Fibroblast of skin of left biceps (primary cell): ENCODE data around the gene TVP23A.

ENCODE experiments used
- DNase-seq, 2 experiments: peaks; one replicate each; pipeline ENCODE4 v3.0.0-alpha.2; 2013; ENCODE audit warnings: low read depth in 2 of 2

Gene TVP23A

DNA sequence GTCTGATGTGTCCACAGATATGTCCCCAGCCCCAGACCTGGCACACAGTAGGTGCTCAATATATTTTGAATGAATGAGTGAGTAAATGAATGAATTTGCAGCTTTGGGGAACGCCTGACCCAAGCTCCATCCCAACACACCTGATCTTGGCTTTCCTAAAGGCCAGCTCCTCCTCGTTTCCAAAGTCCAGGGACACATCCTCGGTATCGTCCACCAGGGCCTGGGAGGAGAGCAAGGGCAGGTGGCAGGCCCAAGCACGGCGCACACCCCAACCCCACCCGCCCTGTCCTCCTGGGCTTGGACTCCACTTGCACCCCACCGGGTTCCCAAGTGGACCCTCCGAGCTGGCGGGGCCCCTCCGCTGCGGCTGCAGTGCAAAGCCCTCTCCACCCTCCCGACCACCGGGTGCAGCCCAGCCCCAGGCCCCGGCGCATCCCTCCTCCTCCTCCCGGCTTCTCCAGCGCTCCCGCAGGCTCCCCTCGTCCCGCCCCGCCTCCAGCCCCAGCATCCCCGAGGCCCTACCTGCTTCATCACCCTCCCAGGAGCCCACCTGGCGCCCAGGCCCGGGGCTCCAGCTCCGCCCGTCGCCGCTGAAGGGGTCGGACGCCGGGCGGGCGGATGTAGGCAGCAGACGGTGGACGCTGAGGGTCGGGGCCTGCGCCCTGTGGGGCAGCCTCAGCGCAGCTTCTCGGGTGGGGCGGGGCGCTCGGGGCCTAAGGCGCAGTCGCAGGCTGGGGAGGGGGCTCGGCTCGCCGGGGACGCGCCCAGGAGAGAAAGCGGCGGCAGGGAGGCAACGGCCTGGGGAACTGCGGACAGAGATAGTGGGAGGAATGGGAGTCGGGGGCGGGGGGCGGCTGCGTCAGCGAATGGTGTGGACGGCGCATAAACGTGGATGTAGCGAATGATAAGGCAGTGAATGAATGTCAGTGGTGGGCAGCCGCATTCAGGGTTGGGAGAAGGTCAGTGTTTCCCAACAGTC, at the start of gene TVP23A:
Gene TVP23A, minus strand, starts transcription at position 832 of the 979 bp plus-strand sequence. Its CDS starts 301 bp downstream, at position 531.
- DNase-seq, result no peak

DNA sequence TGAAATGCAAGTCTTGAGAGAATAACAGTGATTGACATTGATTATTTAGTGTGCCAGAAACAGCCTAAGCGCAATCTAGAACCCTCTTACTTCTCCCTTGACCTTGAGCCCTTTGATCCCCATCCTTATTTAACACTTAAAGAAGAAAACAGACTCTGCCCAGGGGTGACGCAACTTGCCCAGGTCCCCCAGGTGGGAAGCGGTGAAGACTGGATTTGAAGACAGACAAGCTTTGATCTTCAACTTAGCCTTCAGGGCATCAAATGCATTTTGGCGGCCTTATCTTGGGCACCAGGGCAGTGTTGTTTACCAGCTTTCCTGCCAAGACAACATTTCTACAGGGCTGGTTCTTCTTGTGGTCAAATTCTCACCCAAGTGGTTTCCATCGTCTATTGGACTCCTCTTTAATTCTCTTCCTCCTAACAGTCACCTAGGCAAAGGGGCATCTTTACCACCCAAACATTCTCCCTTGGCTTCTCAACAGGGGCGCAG, 49.6 kb upstream of the TVP23A start:
- DNase-seq, result no peak

DNA sequence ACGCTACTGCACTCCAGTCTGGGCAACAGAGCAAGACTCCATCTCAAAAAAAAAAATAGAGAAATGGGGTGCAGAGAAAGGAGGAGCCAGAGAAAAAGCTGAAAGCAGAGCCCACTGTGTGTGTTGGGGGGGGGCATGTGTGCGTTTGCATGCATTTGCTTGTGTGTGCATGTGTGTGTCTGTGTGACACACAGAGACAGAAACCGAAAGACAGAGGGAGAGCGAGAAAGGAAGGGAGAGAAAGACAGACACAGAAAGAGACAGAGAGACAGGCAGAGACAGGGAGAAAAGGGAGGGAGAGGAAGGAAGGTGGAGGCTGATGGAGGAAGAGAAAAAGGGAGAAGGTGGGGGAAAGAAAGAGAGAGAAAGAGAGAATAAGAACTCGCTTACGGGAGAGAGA, 48.6 kb upstream of the TVP23A start:
- DNase-seq, result no peak

DNA sequence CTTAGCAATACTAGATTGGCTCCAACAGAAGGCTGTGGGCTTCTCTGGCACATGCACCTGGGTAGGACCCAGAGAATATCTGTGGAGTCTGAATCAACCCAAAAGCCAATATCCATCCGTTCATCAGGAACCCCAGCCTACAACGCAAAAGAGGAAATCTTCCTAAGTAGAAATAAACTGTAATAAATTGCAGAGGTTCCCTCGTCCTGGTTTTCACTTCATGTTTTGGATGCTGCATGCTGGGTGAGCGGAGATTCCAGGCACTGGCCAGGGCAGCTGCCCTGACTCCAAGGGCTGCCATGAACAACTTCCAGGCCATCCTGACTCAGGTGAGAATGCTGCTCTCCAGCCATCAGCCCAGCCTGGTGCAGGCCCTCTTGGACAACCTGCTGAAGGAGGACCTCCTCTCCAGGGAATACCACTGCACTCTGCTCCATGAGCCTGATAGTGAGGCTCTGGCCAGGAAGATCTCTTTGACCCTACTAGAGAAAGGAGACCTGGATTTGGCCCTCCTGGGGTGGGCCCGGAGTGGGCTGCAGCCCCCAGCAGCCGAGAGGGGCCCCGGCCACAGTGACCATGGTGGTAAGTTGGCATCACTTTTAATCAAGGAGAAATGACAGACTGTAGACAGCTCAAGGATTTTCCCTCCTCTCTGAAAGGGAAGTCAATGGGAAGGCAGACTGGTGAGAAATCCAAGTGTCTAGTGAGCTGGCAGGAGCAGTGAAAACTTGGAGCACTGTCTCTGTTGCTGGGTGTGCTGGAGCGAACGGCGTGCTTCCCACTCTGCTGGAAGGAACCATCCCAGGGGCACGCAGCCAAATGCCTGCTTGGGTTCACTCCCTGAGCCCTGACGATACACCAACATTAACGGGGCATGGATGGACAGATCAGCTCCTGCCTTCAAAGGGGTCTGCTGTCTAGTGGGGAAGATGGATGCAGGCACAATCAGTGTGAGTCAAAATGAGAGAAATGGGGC, 47.7 kb upstream of the TVP23A start:
- DNase-seq, result no peak

DNA sequence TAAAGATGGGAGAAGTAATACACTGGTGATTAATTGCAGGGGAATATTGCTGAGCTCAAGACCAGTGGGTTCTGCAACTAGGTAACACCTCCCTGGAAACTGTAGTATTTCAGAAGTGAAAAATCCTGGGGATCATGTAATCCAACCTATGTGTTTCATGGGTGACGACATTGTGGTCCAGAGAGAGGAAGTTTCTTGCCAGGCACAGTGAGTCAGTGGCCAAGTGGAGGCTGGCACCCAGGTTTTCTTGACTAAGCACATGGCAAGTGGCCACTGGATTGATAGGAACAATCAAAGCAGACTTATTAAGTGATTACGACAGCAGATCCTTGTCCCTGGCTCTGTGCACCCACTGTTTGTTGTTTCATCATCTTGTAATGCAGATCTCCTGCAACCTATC, 43.8 kb upstream of the TVP23A start:
- DNase-seq, result no peak

DNA sequence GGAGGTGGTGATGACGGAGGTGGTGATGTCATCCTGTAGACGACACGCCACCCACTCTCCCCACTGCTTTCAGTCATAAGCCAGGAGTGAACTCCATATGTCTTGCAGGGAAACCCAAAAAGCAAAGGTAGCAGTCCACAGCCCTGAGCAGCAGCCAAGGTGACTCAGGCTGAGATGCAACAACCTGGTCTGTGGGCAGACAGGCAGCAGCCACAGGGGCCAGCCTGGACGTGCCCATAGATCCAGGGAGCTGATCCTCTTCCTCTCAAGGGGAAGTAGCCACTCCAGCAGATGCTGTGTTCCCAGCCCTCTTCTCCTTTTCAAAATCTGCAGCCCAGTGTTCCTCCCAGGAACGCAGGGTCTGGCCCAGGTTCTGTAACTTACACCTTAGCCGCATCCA, 41.1 kb upstream of the TVP23A start:
- no peak for DNase-seq

DNA sequence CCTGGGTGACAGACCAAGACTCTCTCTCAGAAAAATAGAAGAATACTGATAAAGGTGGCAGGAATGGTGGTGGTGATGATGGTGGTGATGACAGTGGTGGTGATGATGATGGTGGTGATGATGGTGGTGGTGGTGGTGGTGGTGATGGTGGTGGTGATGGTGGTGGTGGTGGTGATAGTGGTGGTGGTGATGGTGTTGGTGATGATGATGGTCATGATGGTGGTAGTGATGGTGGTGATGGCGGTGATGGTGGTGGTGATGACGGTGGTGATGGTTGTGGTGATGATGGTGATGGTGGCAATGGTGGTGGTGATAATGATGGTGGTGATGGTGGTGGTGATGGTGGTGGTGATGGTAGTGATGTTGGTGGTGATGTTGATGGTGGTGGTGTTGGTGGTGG, 40.4 kb upstream of the TVP23A start:
- no peak for DNase-seq

DNA sequence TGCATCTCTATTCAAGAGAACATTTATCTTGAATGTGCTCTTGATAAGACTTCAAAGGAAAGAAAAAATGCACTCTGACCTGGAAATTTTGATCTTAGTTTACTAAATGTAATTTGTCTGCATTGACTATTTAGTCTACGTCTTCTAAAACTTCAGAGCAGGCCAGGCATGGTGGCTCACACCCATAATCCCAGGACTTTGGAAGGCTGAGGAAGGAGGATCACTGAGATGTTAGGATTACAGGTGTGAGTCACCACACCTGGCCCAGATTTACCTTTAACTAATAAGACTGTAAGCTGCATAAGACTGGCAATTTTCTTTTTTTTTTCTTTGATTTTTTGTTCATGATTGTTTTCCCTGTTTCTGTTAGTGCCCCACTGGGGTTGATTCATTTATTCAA, 39.6 kb upstream of the TVP23A start:
- no peak for DNase-seq

DNA sequence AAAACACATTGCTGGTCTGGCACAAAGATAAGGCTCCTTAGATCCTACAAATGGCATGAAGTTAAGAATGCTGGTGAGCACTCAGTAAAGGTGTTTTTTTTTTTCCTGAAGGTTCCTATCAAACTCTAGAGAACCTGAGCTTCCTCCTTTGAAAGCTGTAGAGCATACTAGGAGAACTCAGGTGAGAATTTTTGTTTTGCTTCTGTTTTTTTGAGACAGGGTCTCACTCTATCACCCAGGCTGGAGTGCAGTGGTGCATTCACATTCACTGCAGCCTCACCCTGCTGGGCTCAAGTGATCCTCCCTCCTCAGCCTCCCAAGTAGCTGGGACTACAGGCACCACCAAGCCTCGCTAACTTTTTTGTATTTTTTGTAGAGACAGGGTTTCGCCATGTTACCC, 37.4 kb upstream of the TVP23A start:
- DNase-seq, result no peak

DNA sequence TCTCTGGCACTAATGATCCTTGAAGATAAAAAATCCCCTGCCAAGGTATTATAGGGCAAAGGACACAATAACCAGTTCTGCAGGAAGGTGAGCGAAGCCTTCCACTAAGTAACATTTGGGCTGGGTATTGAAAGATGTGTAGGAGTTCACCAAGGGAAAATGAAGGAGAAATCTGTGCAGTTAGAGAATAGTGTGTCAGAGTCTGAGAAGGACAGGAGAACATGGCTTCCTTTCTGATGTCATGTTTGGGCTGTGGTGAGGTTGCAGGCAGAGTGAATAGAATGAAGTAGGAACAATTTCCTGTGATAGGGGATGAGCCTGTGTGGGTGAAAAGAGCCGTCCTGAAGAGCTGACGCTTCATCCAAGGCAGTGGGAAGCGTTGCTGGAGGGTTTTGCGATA, 34.4 kb upstream of the TVP23A start:
- no peak for DNase-seq

DNA sequence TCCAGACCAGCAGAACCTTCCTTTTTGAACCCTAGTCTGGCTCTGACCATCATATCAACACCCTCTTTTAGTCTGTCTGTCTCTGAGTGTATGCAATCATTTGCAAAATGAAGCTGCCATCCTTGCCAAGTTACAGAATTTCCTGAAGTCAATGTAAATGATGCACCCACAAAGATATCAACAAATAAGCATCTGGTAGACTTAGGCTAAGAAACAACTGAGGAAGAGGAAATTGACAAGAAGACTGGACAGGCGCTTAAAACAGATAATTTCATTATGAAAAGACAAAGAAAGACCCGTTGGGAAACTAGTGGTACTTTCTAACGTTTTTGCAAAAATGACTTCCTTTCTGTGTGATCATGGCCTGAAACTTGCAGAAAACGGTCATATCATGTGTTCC, 33.7 kb upstream of the TVP23A start:
- no peak for DNase-seq

DNA sequence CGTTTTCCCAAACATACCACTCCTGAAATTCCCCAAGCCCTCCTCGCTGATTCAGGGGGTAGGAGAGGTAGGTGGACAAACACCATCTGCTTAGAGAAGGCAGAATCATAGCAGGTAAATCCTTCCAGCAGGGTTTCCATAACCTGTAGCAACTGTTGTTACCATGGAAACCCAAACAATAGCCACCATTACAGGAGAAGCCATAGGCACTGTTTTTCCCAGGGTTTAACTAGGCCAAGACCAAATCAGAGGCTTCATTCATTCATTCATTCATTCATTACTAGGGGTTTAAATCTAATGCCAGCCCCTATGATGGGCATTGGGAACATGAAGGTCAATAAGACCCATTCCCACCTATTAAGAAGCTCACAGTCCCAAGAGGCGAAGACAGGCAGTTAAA, 32.9 kb upstream of the TVP23A start:
- no peak for DNase-seq

DNA sequence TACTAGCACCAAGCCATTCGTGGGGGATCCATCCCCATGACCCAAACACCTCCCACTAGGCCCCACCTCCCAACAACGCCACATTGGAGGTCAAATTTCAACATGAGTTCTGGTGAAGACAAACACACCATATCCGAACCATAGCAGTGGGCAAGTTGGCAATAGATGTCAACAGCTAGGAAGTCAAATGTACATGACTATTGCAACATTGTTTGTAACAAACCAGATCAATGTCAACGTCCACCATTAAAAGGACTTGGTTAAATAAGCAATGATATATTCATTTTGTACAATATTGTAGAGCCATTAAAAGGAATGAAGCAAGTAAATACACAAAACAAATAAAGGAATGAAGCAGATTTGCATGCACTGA, 31.9 kb upstream of the TVP23A start:
- no peak for DNase-seq

DNA sequence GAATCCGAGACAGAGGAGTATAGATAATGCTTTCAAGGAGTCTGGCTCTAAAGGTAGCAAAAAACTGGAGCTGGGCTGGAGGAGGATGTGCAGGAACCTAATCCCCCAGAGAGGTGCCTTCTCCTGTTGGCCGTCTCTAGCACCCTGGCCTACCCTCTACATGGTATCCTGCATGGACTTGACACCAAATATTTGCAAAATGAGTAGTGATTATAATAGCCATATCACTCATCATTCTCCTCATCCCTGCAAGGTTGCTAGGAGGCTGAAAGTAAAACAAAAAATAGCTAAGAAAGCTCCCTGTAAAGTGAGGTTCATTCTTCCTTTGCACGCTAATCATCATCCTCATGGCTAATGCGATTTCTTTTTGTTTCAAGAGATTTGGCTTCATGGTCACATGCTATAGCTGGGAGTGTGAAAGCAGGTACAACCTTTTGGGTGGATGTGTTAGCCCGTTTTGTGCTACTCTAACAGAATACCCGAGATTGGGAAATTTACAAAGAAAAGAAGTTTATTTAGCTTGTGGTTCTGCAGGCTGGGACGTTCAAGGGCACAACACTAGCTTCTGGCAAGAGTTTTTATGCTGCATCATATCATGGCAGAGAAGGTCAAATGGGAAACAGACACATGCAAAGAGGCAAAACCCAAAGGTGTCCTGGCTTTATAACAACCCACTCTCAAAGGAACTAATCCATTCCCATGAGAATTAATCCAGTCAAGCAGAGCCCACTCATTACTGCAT, 31.3 kb upstream of the TVP23A start:
- DNase-seq, result no peak

DNA sequence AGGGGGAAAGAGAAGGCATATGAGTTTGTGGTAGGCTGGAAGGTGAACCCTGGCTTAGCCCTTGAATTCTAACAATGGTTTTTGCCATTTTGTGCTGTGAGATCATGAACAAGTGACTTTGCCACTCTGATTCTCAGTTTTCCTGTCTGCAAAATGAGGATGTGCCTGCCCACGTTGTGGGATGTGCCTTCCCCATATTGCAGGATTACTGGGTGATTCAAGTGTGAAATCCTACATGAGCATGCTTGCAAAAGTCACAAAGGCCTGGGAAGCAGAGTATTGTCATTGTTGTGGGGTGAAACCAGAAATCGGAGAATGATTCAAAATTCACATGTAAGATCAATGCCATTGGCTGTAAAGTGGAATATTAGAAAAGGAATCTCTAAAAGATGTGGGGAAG, 28.6 kb upstream of the TVP23A start:
- no peak for DNase-seq

DNA sequence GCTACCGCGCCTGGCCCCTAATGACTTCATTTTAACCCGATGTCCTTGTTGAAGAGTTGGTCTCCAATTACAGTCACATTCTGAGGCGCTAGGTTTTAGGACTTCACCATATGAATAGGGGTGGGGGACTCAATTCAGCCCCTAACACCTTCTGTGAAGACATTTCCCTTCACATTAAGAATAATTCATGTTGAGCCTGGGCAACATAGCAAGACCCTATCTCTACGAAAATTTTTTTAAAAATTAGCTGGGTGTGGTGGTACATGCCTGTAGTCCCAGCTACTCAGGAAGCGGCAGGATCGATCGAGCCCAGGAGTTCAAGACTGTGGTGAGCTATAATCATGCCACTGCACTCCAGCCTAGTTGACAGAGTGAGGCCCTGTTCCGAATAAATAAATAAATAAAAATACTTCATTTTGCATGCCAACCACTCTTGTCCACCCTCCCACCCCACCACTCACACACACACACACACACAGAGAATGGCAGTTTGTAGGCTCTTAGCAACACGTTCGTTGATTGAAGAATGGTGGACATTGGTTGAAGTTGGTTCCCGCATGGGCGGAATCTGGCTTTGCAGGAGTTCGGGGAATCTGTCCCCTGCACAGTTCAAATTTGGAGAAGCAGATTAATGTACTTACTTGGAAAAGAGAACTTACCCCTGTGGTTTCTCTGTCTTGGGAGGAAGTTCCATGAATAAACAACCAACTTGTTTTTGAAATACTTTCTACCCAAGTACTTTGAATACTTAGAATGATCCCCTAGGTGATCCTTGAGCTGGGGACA, 27.8 kb upstream of the TVP23A start:
- no peak for DNase-seq

DNA sequence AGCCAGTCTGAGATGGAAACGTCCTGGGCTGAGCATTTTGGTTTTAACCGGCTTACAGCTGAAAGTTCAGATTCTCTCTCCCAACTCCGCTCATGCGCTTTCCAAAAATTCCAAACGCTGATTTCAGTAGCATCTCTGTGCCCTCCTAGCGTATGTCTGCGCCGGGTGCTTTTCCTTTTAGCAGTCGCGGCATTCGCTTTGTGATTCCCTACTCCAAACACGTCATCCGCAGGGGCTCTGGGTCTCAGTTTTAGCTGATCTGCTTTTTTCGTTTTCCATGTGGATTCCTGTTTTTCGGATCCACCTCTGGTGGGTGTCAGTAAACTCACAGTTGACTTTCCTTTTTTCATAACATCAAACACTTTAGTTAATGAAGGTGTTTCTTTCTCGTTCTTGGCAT, 22.1 kb upstream of the TVP23A start:
- DNase-seq, result no peak

DNA sequence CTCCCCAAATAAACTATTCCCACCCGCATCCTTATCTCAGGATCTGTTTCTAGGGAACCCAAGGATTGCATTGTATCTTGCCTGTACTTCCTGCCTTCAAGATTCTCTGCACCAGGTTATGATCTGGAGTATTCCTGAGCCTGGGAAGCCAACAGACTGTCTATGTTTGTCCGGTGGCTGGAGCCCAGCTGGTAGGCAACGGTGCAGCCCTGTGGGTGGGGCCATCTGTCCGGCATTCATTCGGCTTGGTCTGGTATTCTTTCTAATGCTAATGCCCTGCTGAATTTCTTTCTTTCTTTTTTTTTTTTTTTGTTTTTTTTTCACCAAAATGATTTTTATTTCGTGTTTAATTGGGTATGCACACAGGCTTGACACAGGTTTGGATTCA, 20.7 kb upstream of the TVP23A start:
- DNase-seq, result no peak

DNA sequence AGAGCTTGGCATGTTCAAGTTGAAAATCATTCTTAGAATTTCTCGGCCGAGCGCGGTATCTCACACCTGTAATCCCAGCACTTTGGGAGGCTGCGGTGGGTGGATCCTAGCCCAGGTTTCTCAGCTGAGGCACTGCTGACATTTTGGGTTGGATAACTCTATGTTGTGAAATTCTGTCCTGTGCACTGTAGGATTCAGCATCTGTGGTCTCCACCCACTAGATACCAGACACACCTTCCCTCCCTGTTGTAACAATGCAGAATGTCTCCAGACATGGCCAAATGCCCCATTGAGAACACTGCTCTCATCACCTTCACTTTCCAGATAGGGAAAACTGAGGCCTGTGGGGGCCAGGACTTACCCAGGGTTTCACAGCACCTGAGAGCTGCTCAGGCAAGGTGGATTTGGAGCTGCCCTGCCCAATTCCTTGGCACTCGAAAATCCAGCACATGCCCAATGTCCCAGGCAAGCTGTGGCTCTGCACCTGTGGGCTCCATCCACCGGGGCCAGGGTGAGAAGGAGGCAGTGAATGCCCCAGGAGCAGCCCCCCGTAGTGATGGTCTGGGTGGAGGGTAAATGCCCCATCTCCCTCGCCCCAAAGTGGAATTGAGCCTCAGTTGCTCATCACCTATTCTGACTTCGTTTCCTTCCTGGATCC, 20.2 kb upstream of the TVP23A start:
- DNase-seq, result no peak

DNA sequence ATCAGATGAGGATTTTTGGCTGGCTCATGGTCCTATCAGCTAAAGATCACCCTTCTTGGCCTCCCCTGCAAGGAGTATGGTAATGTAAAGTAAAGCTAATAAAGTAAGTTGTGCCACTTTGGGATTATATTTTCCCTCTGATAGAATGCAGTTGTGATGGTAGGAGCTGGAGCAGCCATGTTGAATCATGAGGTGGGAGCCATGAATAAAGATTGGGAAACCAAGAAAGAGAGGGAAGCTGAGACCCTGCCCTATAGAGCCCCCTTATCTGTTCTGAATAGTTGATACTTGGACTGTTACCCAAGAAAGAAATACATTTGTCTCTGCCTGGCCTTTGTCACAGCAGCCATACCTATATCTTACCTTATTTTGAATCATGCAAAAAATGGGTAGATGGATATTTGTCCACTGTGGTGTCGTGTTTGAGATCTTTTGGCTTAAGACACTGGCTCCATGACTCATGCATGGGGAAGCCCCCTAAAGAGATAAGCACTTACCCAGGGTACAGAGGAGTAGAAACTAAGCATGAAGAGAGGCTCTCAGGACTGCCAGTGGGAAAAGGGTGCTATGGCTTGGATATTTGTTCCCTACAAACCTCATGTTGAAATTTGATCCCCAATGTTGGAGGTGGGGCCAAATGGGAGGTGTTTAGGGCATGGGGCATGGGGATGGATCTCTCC, 17.7 kb upstream of the TVP23A start:
- no peak for DNase-seq
